Esophagus squamous epithelium (tissue), 5 donors: ENCODE data around the gene TOE1. TPM values are rescaled to one million over a fixed set of nuclear protein-coding genes. Genes with fewer than 3 reads are reported as not detected.
"Not testable (repeated sequence)": the region's sequence is repeated elsewhere in the genome, so short reads cannot be mapped to it uniquely, and the experiment has no call there.

Experiments used
- DNase-seq: peaks from one replicate; lab custom pipeline; 2025; lab: John Stamatoyannopoulos, UW
- H3K27ac ChIP-seq, 4 donors: fragments of 200-600 bp; sonication (generic); one replicate each; pipeline ENCODE4 v1.5.1; 2016 to 2019; ENCODE audit warnings: mild to moderate bottlenecking in 1 of 4
- H3K27me3 ChIP-seq, 4 donors: fragments of 200-600 bp; sonication (generic); 1 replicate in 3 of 4; 2 replicates in 1 of 4; pipeline versions ENCODE4 v1.5.1 to v1.6.0; 2017 to 2021; ENCODE audit warnings: antibody characterized with exemption in 1 of 4
- H3K36me3 ChIP-seq, 3 donors: fragments of 200-600 bp; sonication (generic); one replicate each; pipeline ENCODE4 v1.5.1; 2016 to 2019
- H3K4me1 ChIP-seq, 3 donors: fragments of 200-600 bp; sonication (generic); one replicate each; pipeline ENCODE4 v1.5.1; 2017 to 2019
- H3K4me3 ChIP-seq, 4 donors: fragments of 200-600 bp; sonication (generic); 1 replicate in 3 of 4; 2 replicates in 1 of 4; pipeline ENCODE4 v1.5.1; 2016 to 2019; ENCODE audit warnings: mild to moderate bottlenecking in 2 of 4, moderate library complexity in 1 of 4
- H3K9me3 ChIP-seq, 3 donors: fragments of 200-600 bp; sonication (generic); one replicate each; pipeline ENCODE4 v1.5.1; 2016 to 2019
- POLR2A ChIP-seq, 4 donors: fragments of 450-650 bp; IDR thresholded peaks; one replicate each; pipeline ENCODE4 v1.6.1; 2017; ENCODE audit warnings: antibody characterized with exemption in 4 of 4, mild to moderate bottlenecking in 4 of 4, moderate library complexity in 3 of 4
- WGBS, 2 donors: methylation state at CpG; one replicate each; pipeline ENCODE4 v1.1.5; 2018; 5-methylcytosine and 5-hydroxymethylcytosine counted together
- intact Hi-C: fragments of 100-400 bp; cut with DNase I; formaldehyde crosslinking; loops from one replicate; pipeline ENCODE4 v1.15.0; 2022
- total RNA-seq, 4 donors: library from RNA; depleted of rRNA; stranded (reverse); fragments of >200 nt; gene quantifications; one replicate each; pipeline ENCODE4 v1.1.0, GENCODE V29; 2016
- TF ChIP-seq, protein P1 (sequence below), 6 experiments: fragments of 450-650 bp in 4 of 6; fragments of 200-600 bp in 2 of 6; sonication (generic) in 2 of 6; IDR thresholded peaks; one replicate each; pipeline ENCODE4 v1.5.1; 2016 to 2019; ENCODE audit warnings: antibody characterized with exemption in 6 of 6, mild to moderate bottlenecking in 4 of 6, moderate library complexity in 4 of 6
- donor health status: DM: yes; HTN: yes; CAD: no.

Gene TOE1
- total RNA-seq, 4 donors from 2014 or later = 6.4 to 11.4 (median 9.1) TPM

DNA sequence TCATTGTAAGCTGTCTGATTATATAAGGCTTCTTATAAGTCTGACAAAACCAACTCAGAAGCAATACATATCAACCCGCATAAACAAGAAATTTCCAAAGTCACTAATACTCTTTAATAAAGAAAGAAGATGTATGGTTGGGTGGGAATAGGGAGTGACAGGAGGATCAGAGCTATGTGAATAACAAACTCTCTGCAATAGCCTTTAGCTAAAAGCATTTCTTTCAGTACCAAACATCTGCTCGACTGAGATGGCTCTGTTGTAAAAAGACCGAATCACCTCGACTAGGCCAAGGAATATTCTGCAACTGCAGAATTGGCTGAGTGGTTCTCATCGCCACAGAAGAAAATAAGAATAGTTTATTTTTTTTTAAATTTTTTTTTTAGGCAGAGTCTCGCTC lies 39.6 kb downstream of the TOE1 start:
- 88% methylated on average over 6 of the region's 6 CpGs for WGBS, 2 donors
- no peak for DNase-seq
- no peak overlapping the region for H3K27ac ChIP-seq
- H3K4me3 ChIP-seq = no peak overlapping the region
- H3K36me3 ChIP-seq = no peaks in the 10 kb centered on the region
- intact Hi-C loops = no loop called here
- peaks cover 0 to 19% (median 6%) of the 10 kb centered on the region in 3 donors for H3K4me1 ChIP-seq
- TF ChIP-seq, protein P1, sequence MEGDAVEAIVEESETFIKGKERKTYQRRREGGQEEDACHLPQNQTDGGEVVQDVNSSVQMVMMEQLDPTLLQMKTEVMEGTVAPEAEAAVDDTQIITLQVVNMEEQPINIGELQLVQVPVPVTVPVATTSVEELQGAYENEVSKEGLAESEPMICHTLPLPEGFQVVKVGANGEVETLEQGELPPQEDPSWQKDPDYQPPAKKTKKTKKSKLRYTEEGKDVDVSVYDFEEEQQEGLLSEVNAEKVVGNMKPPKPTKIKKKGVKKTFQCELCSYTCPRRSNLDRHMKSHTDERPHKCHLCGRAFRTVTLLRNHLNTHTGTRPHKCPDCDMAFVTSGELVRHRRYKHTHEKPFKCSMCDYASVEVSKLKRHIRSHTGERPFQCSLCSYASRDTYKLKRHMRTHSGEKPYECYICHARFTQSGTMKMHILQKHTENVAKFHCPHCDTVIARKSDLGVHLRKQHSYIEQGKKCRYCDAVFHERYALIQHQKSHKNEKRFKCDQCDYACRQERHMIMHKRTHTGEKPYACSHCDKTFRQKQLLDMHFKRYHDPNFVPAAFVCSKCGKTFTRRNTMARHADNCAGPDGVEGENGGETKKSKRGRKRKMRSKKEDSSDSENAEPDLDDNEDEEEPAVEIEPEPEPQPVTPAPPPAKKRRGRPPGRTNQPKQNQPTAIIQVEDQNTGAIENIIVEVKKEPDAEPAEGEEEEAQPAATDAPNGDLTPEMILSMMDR (IDR thresholded peaks at IDR 0.05) = no peak
- no peak for TF ChIP-seq POLR2A (IDR thresholded peaks at IDR 0.05)
- no peaks in the 10 kb centered on the region for H3K27me3 ChIP-seq
- no peaks in the 10 kb centered on the region for H3K9me3 ChIP-seq

DNA sequence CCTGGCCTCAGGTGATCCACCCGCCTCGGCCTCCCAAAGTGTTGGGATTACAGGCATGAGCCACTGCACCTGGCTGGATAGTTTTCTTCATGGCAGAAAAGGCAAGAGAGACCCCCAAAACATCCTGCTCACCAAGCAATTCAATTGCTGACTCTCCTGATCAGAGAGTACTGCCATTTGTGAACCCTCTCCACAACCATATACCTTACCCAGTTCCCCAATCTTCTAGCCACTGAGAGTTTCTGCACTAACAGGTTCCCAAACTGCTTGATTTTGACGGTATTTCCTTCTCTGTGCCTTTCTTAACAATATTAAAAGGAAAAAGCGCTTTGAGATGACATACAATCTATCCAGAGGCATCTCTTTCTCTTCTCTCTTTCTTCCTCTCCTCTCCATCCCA lies 40.2 kb downstream of the TOE1 start:
- Histone ChIP-seq H3K27ac (no peak overlapping the region), H3K36me3 (peaks cover 0 to 1% (median 0%) of the 10 kb centered on the region in 3 donors), H3K4me3 (no peak overlapping the region), H3K27me3 (no peaks in the 10 kb centered on the region), H3K9me3 (no peaks in the 10 kb centered on the region), H3K4me1 (peaks cover 0 to 13% (median 6%) of the 10 kb centered on the region in 3 donors)
- WGBS, 2 donors = 92 to 94% methylated on average over 2 to 4 of the region's 4 CpGs
- TF ChIP-seq, protein P1 (IDR thresholded peaks at IDR 0.05) = no peak
- TF ChIP-seq POLR2A (IDR thresholded peaks at IDR 0.05) = no peak
- DNase-seq = no peak
- intact Hi-C loops = no loop called here

- peaks cover 0 to 6% (median 0%) of the 10 kb centered on the region in 3 donors for H3K36me3 ChIP-seq
- TF ChIP-seq, protein P1 (IDR thresholded peaks at IDR 0.05) = no peak
- TF ChIP-seq POLR2A (IDR thresholded peaks at IDR 0.05) = no peak
- H3K4me3 ChIP-seq = no peak overlapping the region
- H3K9me3 ChIP-seq = no peaks in the 10 kb centered on the region
- WGBS, 2 donors = 73 to 81% methylated on average over 1 of the region's 1 CpG
- intact Hi-C loops = no loop called here
- H3K4me1 ChIP-seq = peaks cover 0 to 8% (median 6%) of the 10 kb centered on the region in 3 donors
- no peaks in the 10 kb centered on the region for H3K27me3 ChIP-seq
- H3K27ac ChIP-seq = no peak overlapping the region
- DNase-seq = no peak
Observed at GRCh38 chr1:45380730-45381129, 40.8 kb downstream of the TOE1 start.

- no peak for DNase-seq
- TF ChIP-seq POLR2A (IDR thresholded peaks at IDR 0.05) = no peak
- TF ChIP-seq, protein P1 (IDR thresholded peaks at IDR 0.05) = no peak
- intact Hi-C loops = no loop called here
- WGBS, 2 donors = 92 to 100% methylated on average over 2 of the region's 2 CpGs
- no peaks in the 10 kb centered on the region for H3K9me3 ChIP-seq
- H3K27me3 ChIP-seq = no peaks in the 10 kb centered on the region
- H3K27ac ChIP-seq = no peak overlapping the region
- H3K4me1 ChIP-seq = peaks cover 0 to 6% (median 3%) of the 10 kb centered on the region in 3 donors
- H3K36me3 ChIP-seq = peaks cover 0 to 6% (median 0%) of the 10 kb centered on the region in 3 donors
- H3K4me3 ChIP-seq = no peak overlapping the region
Observed at GRCh38 chr1:45381243-45381642, 41.3 kb downstream of the TOE1 start.

DNA sequence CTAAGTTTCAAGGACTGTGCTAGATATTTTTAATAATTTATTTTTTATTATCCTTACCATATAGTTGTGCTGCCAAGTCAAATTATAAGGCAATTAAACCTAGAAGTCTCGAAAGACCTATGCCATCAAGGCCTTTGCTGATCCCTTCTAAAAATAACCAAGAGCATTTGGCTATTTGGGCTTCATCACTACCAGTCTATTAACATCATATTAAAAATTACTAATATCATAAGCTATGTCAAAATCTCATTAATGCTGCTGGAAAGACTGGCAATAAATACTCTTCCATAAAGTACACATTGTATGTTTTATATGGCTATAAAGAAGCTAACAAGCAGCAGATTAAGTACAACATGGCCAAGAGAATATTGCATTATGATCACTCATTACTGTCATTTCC lies 43.2 kb downstream of the TOE1 start:
- Histone ChIP-seq H3K36me3 (peaks cover 0 to 6% (median 0%) of the 10 kb centered on the region in 3 donors), H3K4me1 (peaks cover 0 to 3% (median 0%) of the 10 kb centered on the region in 3 donors), H3K4me3 (no peak overlapping the region), H3K27ac (no peak overlapping the region), H3K27me3 (no peaks in the 10 kb centered on the region), H3K9me3 (no peaks in the 10 kb centered on the region)
- no peak for DNase-seq
- intact Hi-C loops = no loop called here
- WGBS, 2 donors = 73 to 79% methylated on average over 1 of the region's 1 CpG
- TF ChIP-seq, protein P1 (IDR thresholded peaks at IDR 0.05) = no peak
- TF ChIP-seq POLR2A (IDR thresholded peaks at IDR 0.05) = no peak

GRCh38 chr1:45384213-45384612 lies 44.2 kb downstream of the TOE1 start:
- H3K36me3 ChIP-seq, H3K9me3 ChIP-seq, H3K4me1 ChIP-seq, H3K27me3 ChIP-seq, H3K4me3 ChIP-seq, DNase-seq, H3K27ac ChIP-seq, intact Hi-C loops: not testable (repeated sequence)
- 88 to 96% methylated on average over 4 of the region's 4 CpGs for WGBS, 2 donors
